HUES6 (cell line): Measurements from ENCODE around the gene CCDC107.

ENCODE experiments used
- H3K27ac ChIP-seq: 2 replicates; pipeline ENCODE4 v1.7.0; 2013; ENCODE audit warnings: low read depth, mild to moderate bottlenecking, low read length, inconsistent platforms
- H3K27me3 ChIP-seq: 2 replicates; pipeline ENCODE4 v1.6.1; 2013; ENCODE audit warnings: low read length; ENCODE audit not compliant: control insufficient read depth, insufficient read depth
- H3K36me3 ChIP-seq: 2 replicates; pipeline ENCODE4 v1.6.1; 2013; ENCODE audit warnings: low read length; ENCODE audit not compliant: control insufficient read depth, insufficient read depth
- H3K4me1 ChIP-seq: 2 replicates; pipeline ENCODE4 v1.6.1; 2013; ENCODE audit warnings: low read length; ENCODE audit not compliant: control insufficient read depth, insufficient read depth
- H3K4me3 ChIP-seq: 2 replicates; pipeline ENCODE4 v1.5.1; 2013; ENCODE audit warnings: low read depth, low read length
- H3K9ac ChIP-seq: one replicate; pipeline ENCODE4 v1.6.1; 2013; ENCODE audit warnings: mild to moderate bottlenecking, low read length
- H3K9me3 ChIP-seq: 2 replicates; pipeline ENCODE4 v1.6.1; 2013; ENCODE audit warnings: low read depth, low read length; ENCODE audit not compliant: control insufficient read depth, insufficient read depth

The CCDC107 gene

GRCh38 chr9:35679091-35679490 lies 21.0 kb downstream of the CCDC107 start:
- H3K36me3 ChIP-seq = peaks cover 28% of the 10 kb centered on the region
- H3K27ac ChIP-seq = no peak overlapping the region
- H3K27me3 ChIP-seq = peaks cover 13% of the 10 kb centered on the region
- H3K4me3 ChIP-seq = no peak overlapping the region
- H3K9me3 ChIP-seq = no peaks in the 10 kb centered on the region
- no peak overlapping the region for H3K9ac ChIP-seq
- peaks cover 24% of the 10 kb centered on the region for H3K4me1 ChIP-seq

GRCh38 chr9:35679766-35680330 lies 21.8 kb downstream of the CCDC107 start:
- Histone ChIP-seq H3K36me3 (peaks cover 36% of the 10 kb centered on the region), H3K4me3 (no peak overlapping the region), H3K9me3 (no peaks in the 10 kb centered on the region), H3K27me3 (peaks cover 6% of the 10 kb centered on the region), H3K4me1 (peaks cover 24% of the 10 kb centered on the region), H3K9ac (no peak overlapping the region), H3K27ac (no peak overlapping the region)

DNA sequence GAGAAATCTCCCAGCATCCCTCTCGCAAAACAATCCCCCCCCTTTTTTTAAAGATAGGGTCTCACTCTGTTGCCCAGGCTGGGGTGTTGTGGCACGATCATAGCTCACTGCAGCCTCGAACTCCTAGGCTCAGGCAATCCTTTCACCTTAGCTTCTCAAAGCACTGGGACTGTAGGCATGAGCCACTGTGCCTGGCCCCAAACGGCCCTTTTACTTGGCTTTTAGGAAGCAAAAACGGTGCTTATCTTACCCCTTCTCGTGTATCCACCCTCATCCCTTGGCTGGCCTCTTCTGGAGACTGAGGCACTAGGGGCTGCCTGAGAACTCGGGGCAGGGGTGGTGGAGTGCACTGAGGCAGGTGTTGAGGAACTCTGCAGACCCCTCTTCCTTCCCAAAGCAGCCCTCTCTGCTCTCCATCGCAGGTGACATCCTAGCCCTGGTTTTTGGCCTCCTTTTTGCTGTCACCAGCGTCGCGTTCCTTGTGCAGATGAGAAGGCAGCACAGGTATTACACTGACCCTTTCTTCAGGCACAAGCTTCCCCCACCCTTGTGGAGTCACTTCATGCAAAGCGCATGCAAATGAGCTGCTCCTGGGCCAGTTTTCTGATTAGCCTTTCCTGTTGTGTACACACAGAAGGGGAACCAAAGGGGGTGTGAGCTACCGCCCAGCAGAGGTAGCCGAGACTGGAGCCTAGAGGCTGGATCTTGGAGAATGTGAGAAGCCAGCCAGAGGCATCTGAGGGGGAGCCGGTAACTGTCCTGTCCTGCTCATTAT lies 22.4 kb downstream of the CCDC107 start:
- Histone ChIP-seq H3K27ac (no peak overlapping the region), H3K9ac (no peak overlapping the region), H3K4me3 (no peak overlapping the region), H3K36me3 (peaks cover 43% of the 10 kb centered on the region), H3K9me3 (no peaks in the 10 kb centered on the region), H3K4me1 (peaks cover 24% of the 10 kb centered on the region), H3K27me3 (peaks cover 6% of the 10 kb centered on the region)

DNA sequence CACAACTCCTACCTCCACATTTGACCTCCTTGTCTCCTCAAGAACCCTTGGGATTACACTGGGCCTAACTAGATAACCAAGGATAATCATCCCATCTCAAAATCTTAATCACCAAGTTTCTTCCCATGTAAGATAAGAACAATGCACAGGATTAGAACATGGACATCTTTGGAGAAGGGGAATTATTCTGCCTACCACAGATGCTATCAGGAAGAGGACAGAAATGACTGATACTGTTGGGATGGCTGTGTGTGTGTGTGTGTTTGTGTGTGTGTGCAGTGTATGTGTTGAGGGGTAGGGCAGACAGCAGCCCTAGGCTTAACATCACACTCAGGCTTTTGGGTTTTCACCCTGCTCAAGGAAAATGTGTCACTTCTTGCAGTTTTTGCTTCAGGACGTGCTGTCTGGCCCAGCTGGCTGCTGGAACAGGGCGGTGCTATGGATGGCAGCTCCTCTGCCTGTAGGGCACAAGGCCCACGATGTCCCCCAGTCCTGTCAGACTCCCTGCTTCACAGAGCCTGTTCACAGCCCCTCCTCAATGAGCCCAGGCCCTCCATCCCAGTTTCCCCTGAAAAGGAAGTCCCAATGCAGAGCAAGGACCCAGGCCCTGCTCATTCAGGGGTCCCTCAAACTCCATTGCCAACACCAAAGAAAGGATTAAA lies 23.4 kb downstream of the CCDC107 start:
- Histone ChIP-seq H3K36me3 (peaks cover 51% of the 10 kb centered on the region), H3K27ac (no peak overlapping the region), H3K9ac (peak overlapping the region; percentile 3), H3K27me3 (peaks cover 2% of the 10 kb centered on the region; the same call in 1 of the 2 replicates), H3K4me1 (peaks cover 19% of the 10 kb centered on the region), H3K9me3 (no peaks in the 10 kb centered on the region), H3K4me3 (no peak overlapping the region)

- Histone ChIP-seq H3K27ac (no peak overlapping the region), H3K27me3 (no peaks in the 10 kb centered on the region), H3K4me3 (no peak overlapping the region), H3K9ac (no peak overlapping the region), H3K9me3 (no peaks in the 10 kb centered on the region), H3K36me3 (peaks cover 56% of the 10 kb centered on the region), H3K4me1 (peaks cover 18% of the 10 kb centered on the region)
Measured at GRCh38 chr9:35682051-35682450, 24.0 kb downstream of the CCDC107 start.

GRCh38 chr9:35682520-35683315 lies 24.6 kb downstream of the CCDC107 start:
- Histone ChIP-seq H3K36me3 (peaks cover 63% of the 10 kb centered on the region), H3K9ac (no peak overlapping the region), H3K4me1 (peaks cover 18% of the 10 kb centered on the region), H3K27me3 (no peaks in the 10 kb centered on the region), H3K4me3 (no peak overlapping the region), H3K9me3 (no peaks in the 10 kb centered on the region), H3K27ac (no peak overlapping the region)

GRCh38 chr9:35683323-35683722 lies 25.2 kb downstream of the CCDC107 start:
- Histone ChIP-seq H3K36me3 (peaks cover 69% of the 10 kb centered on the region), H3K9ac (no peak overlapping the region), H3K27me3 (no peaks in the 10 kb centered on the region), H3K4me1 (peaks cover 22% of the 10 kb centered on the region), H3K27ac (no peak overlapping the region), H3K4me3 (no peak overlapping the region), H3K9me3 (no peaks in the 10 kb centered on the region)

DNA sequence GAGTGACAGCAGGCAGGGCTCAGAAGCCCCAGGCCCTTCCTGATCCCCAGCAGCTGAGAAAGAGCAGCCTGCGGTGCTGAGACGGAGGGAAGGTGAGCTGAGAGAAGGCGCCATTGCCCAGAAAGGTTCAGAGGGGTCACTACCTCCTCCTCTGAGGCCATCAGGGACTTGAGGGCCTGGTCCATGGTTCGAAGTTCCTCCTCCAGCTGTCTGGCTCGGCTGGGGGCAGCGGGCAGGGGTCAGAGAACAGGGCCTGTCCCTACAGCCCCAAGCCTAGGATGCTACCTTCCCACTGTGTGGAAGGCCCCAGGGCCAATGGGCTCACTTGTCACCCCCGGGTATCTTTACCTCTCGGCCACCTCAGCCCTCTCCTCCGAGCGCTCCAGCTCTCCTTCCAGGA lies 26.8 kb downstream of the CCDC107 start:
- H3K27ac ChIP-seq = no peak overlapping the region
- no peak overlapping the region for H3K4me3 ChIP-seq
- no peaks in the 10 kb centered on the region for H3K27me3 ChIP-seq
- peaks cover 74% of the 10 kb centered on the region for H3K36me3 ChIP-seq
- peaks cover 26% of the 10 kb centered on the region for H3K4me1 ChIP-seq
- no peak overlapping the region for H3K9ac ChIP-seq
- no peaks in the 10 kb centered on the region for H3K9me3 ChIP-seq

DNA sequence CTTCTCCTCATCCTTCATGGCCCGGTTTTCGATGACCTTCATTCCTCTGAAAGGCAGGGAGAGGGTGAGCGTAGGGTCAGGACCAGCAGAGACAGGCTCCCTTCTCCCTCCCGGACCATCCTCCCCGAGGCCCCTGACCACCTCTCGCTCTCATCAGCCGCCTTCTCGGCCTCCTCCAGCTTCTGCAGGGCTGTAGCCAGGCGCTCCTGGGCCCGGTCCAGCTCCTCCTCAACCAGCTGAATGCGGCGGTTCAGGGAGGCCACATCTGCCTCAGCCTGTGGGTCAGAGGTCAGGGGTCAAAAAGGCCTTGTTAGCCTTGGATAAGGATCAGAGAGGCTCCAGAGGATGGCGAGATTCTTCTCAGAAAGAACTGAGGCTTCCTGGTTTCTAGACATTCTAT lies 27.4 kb downstream of the CCDC107 start:
- Histone ChIP-seq H3K9ac (no peak overlapping the region), H3K4me1 (peaks cover 20% of the 10 kb centered on the region), H3K27ac (no peak overlapping the region), H3K27me3 (no peaks in the 10 kb centered on the region), H3K4me3 (no peak overlapping the region), H3K36me3 (peaks cover 74% of the 10 kb centered on the region), H3K9me3 (no peaks in the 10 kb centered on the region)

DNA sequence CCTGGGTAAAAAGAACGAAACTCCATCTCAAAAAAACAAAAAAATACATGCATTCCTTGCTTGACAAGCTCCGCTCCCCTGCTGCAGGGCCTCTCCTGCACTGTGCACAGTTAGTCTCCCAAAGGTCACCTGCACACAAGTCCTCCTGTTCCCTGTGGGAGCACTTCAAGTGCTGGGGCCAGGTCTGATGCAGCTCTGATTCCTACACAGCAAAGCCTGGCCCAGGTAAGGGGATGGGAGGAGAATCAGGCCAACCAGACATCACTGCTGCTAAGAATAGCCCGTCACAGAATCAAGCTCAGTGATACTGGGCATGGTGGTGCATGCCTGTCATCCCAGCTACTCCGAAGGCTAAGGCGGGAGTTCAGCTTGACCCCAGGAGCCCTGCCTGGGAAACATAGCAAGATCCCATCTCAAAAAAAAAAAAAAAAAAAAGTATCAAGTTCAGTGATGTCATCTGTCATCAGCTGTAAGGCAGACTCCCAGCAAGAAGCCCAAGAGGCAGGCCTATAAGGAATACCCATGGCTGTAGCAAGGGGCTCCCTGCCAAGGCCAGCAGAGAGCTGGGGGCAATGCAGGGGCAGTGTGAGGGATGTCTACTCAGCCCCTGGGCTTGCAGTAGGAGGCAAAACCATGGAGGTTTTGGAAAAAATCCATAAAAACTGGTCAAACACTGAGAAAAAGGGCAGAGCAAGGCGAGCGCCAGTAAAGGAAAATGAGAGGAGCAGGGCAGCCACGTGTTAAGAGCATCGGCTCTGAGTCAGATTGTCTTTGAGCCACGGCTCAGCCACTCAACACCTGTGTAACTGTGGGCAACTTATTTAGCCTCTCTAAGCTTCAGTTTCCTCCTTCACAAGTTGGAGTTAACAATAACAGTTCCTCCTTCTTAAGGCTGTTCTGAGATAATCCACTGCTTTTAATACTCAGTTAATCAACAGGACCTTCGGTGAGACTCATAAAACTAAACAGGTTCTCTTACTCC lies 28.4 kb downstream of the CCDC107 start:
- peaks cover 71% of the 10 kb centered on the region for H3K36me3 ChIP-seq
- H3K9me3 ChIP-seq = no peaks in the 10 kb centered on the region
- H3K4me1 ChIP-seq = peaks cover 13% of the 10 kb centered on the region; the same call in 1 of the 2 replicates
- no peak overlapping the region for H3K9ac ChIP-seq
- H3K27me3 ChIP-seq = no peaks in the 10 kb centered on the region
- no peak overlapping the region for H3K27ac ChIP-seq
- H3K4me3 ChIP-seq = no peak overlapping the region
